ENCODE measurements around the gene NEDD4L. TPM values are rescaled to one million over a fixed set of nuclear protein-coding genes. Genes with fewer than 3 reads are reported as not detected.

NEDD4L gene
- polyA plus RNA-seq, 1 of the 3 experiments (the other 2 are of a cell fraction) = 13.2 TPM

GRCh38 chr18:58381676-58382411 lies 337.8 kb downstream of the NEDD4L start:
- TF ChIP-seq TEAD4 (IDR thresholded peaks at IDR 0.05; ENCODE audit: borderline replicate concordance, insufficient read depth) = no peak
- TF ChIP-seq MEF2A (IDR thresholded peaks at IDR 0.05; ENCODE audit: borderline replicate concordance, low read depth) = no peak
- no peak overlapping the region for H3K4me3 ChIP-seq (ENCODE audit: low read depth in 2 of 2, low read length in 1 of 2)
- no peaks in the 10 kb centered on the region for H3K27me3 ChIP-seq (ENCODE audit: insufficient read depth)
- POLR2A ChIA-PET = no interaction called here
- CTCF ChIA-PET = interaction anchor here (1.4 kb wide), 1 partner anchor 24 kb away, joined by 3 read pairs; no protein-coding TSS in a partner anchor
- no peak overlapping the region for H3K9ac ChIP-seq
- 94% methylated on average over 12 of the region's 12 CpGs for WGBS (ENCODE audit: low lambda C conversion rate)
- H3K9me2 ChIP-seq = no peaks in the 10 kb centered on the region
- peaks cover 0 to 2% of the 10 kb centered on the region in 2 experiments for H3K36me3 ChIP-seq (replicated peaks in 1 of 2; ENCODE audit: control insufficient read depth in 1 of 2, insufficient read depth in 2 of 2, low read length in 1 of 2)
- H3K4me1 ChIP-seq (ENCODE audit: control insufficient read depth in 1 of 2, insufficient read depth in 2 of 2, low read depth in 1 of 2, low read length in 1 of 2) = peaks cover 0 to 3% of the 10 kb centered on the region in 2 experiments; a peak in 1 of 4 replicates
- no peak overlapping the region for H3K27ac ChIP-seq (ENCODE audit: low read depth in 2 of 2, low read length in 1 of 2)
- no peaks in the 10 kb centered on the region for H3K79me2 ChIP-seq (ENCODE audit: insufficient read depth)
- H3K4me2 ChIP-seq = no peak overlapping the region
- no peak overlapping the region for H2AFZ ChIP-seq (ENCODE audit: low read depth)
- no peaks in the 10 kb centered on the region for H3K9me3 ChIP-seq
- DNase-seq = no peak
- no peaks in the 10 kb centered on the region for H4K20me1 ChIP-seq (ENCODE audit: insufficient read depth)
- H3F3A ChIP-seq (replicated peaks; ENCODE audit: insufficient read depth) = no peaks in the 10 kb centered on the region

- POLR2A ChIA-PET = no interaction called here
- H3K9me2 ChIP-seq = no peaks in the 10 kb centered on the region
- no peak overlapping the region for H3K27ac ChIP-seq (ENCODE audit: low read depth in 2 of 2, low read length in 1 of 2)
- H2AFZ ChIP-seq (ENCODE audit: low read depth) = no peak overlapping the region
- H3K79me2 ChIP-seq (ENCODE audit: insufficient read depth) = no peaks in the 10 kb centered on the region
- peaks cover 0 to 2% of the 10 kb centered on the region in 2 experiments for H3K36me3 ChIP-seq (replicated peaks in 1 of 2; ENCODE audit: control insufficient read depth in 1 of 2, insufficient read depth in 2 of 2, low read length in 1 of 2)
- 68% methylated on average over 2 of the region's 2 CpGs for WGBS (ENCODE audit: low lambda C conversion rate)
- TF ChIP-seq FOXM1 (IDR thresholded peaks at IDR 0.05; ENCODE audit: low read depth) = no peak
- no peak for TF ChIP-seq GATA2 (CRISPR knock-in tag; IDR thresholded peaks at IDR 0.05)
- no peak for TF ChIP-seq MXI1 (IDR thresholded peaks at IDR 0.05; ENCODE audit: low read depth, low read length)
- no peak for TF ChIP-seq IRF3 (IDR thresholded peaks at IDR 0.05; ENCODE audit: low read depth, low read length)
- TF ChIP-seq JUND (IDR thresholded peaks at IDR 0.05) = no peak
- no peak for TF ChIP-seq YY1 (IDR thresholded peaks at IDR 0.05; ENCODE audit: low read depth)
- no peak for TF ChIP-seq POLR2AphosphoS5 (IDR thresholded peaks at IDR 0.05; ENCODE audit: low read depth, low read length)
- TF ChIP-seq MEF2A (IDR thresholded peaks at IDR 0.05; ENCODE audit: borderline replicate concordance, low read depth) = no peak
- no peak for TF ChIP-seq MAX (IDR thresholded peaks at IDR 0.05; ENCODE audit: low read depth)
- TF ChIP-seq RFX5 (IDR thresholded peaks at IDR 0.05; ENCODE audit: low read length) = no peak
- TF ChIP-seq SMC3 (IDR thresholded peaks at IDR 0.05; ENCODE audit: low read depth, low read length) = no peak
- TF ChIP-seq CTCF (IDR thresholded peaks at IDR 0.05) = no peak
- TF ChIP-seq RCOR1 (IDR thresholded peaks at IDR 0.05; ENCODE audit: low read length) = no peak
- TF ChIP-seq PBX3 (IDR thresholded peaks at IDR 0.05) = no peak
- no peak for TF ChIP-seq TEAD4 (IDR thresholded peaks at IDR 0.05; ENCODE audit: borderline replicate concordance, insufficient read depth)
- no peak for TF ChIP-seq TAF1 (IDR thresholded peaks at IDR 0.05; ENCODE audit: borderline replicate concordance, low read depth, low read length)
- no peak for TF ChIP-seq FOXJ3 (CRISPR knock-in tag; IDR thresholded peaks at IDR 0.05)
- TF ChIP-seq EP300 (IDR thresholded peaks at IDR 0.05; ENCODE audit: borderline replicate concordance in 1 of 2, low read depth in 1 of 2, low read length in 1 of 2) = no peak
- no peak for TF ChIP-seq CHD2 (IDR thresholded peaks at IDR 0.05; ENCODE audit: low read length, partially characterized antibody)
- no peak for TF ChIP-seq EZH2phosphoT487 (IDR thresholded peaks at IDR 0.05; ENCODE audit: borderline replicate concordance, low read depth)
- no peaks in the 10 kb centered on the region for H3K9me3 ChIP-seq
- no peaks in the 10 kb centered on the region for H4K20me1 ChIP-seq (ENCODE audit: insufficient read depth)
- H3K4me1 ChIP-seq (ENCODE audit: control insufficient read depth in 1 of 2, insufficient read depth in 2 of 2, low read depth in 1 of 2, low read length in 1 of 2) = no peaks in the 10 kb centered on the region
- no peak overlapping the region for H3K4me2 ChIP-seq
- no peaks in the 10 kb centered on the region for H3F3A ChIP-seq (replicated peaks; ENCODE audit: insufficient read depth)
- DNase-seq = no peak
- no peak overlapping the region for H3K9ac ChIP-seq
- H3K27me3 ChIP-seq (ENCODE audit: insufficient read depth) = no peaks in the 10 kb centered on the region
- CTCF ChIA-PET = interaction anchor here (1.4 kb wide), 1 partner anchor 25 kb away, joined by 3 read pairs; no protein-coding TSS in a partner anchor
- no peak overlapping the region for H3K4me3 ChIP-seq (ENCODE audit: low read depth in 2 of 2, low read length in 1 of 2)
Observed at GRCh38 chr18:58382446-58382845, 338.4 kb downstream of the NEDD4L start.

All from SK-N-SH (cell line).